ENCODE measurements around the gene ERN2. TPM values are rescaled to one million over a fixed set of nuclear protein-coding genes. Genes with fewer than 3 reads are reported as not detected.

ERN2 gene
- total and polyA plus RNA-seq, 2 of the 4 experiments (the other 2 are of a cell fraction), result 0.39 to 0.54 TPM

- no peak overlapping the region for H2BK20ac ChIP-seq (ENCODE audit: low read depth, low read length)
- dilution Hi-C loops (cut with HindIII; ENCODE audit: low sequenced_read_pairs, unreplicated experiment) (no loop called here), intact Hi-C loops (cut with micrococcal nuclease) (no loop called here), in situ Hi-C loops (cut with MboI; ENCODE audit: low sequenced_read_pairs) (no loop called here)
- no peak overlapping the region for H3K4me2 ChIP-seq (ENCODE audit: low read depth, low read length)
- H3K56ac ChIP-seq (ENCODE audit: extremely low read depth, insufficient read depth, low read length), result no peak overlapping the region
- 100% methylated on average over 1 of the region's 4 CpGs; no CpG with 5 or more reads in 1 of the 2 experiments for WGBS, 2 experiments (ENCODE audit: extremely low coverage in 2 of 2, insufficient read length in 1 of 2)
- no peak overlapping the region for H3K14ac ChIP-seq (replicated peaks; ENCODE audit: low read depth, low read length)
- DNase-seq, result no peak
- H4K20me1 ChIP-seq (ENCODE audit: insufficient read depth, low read length), result no peaks in the 10 kb centered on the region
- no peaks in the 10 kb centered on the region for H3K9me3 ChIP-seq (ENCODE audit: control insufficient read depth, insufficient read depth, low read length)
- H3K4ac ChIP-seq (ENCODE audit: low read depth, low read length), result no peak overlapping the region
- H4K91ac ChIP-seq (ENCODE audit: insufficient read depth, low read depth, low read length), result no peak overlapping the region
- BruUV-seq (replicated peaks), result no TSS peak
- H4K5ac ChIP-seq (ENCODE audit: low read depth, low read length), result no peak overlapping the region
- no peak overlapping the region for H2BK5ac ChIP-seq (ENCODE audit: low read depth, low read length, poor library complexity, severe bottlenecking)
- H3K27ac ChIP-seq (ENCODE audit: insufficient read depth, low read length), result no peak overlapping the region
- POLR2A ChIA-PET (ENCODE audit: unreplicated experiment), result no interaction called here
- H3K4me3 ChIP-seq (ENCODE audit: insufficient read depth, low read depth, low read length), result no peak overlapping the region
- H4K8ac ChIP-seq (ENCODE audit: low read depth in 2 of 2, low read length in 2 of 2), result no peak overlapping the region
- no peaks in the 10 kb centered on the region for H3K4me1 ChIP-seq (ENCODE audit: control insufficient read depth, insufficient read depth, low read length)
- no peaks in the 10 kb centered on the region for H3K9me1 ChIP-seq (ENCODE audit: insufficient read depth, low read length)
- H3K27me3 ChIP-seq (ENCODE audit: control insufficient read depth, insufficient read depth, low read length), result peaks cover 2% of the 10 kb centered on the region
- H3K79me1 ChIP-seq (ENCODE audit: low read depth in 1 of 2, low read length in 2 of 2), result no peaks in the 10 kb centered on the region
- CTCF ChIA-PET, result no interaction called here
- H3K36me3 ChIP-seq (ENCODE audit: control insufficient read depth, insufficient read depth, low read length), result no peaks in the 10 kb centered on the region
- no peak overlapping the region for H3K23ac ChIP-seq (ENCODE audit: low read depth, low read length)
- TF ChIP-seq ELK1 (IDR thresholded peaks at IDR 0.05; ENCODE audit: borderline replicate concordance, low read depth, low read length), result no peak
- TF ChIP-seq MAZ (IDR thresholded peaks at IDR 0.05; ENCODE audit: borderline replicate concordance, low read depth, low read length), result no peak
- no peak for TF ChIP-seq POLR2A (IDR thresholded peaks at IDR 0.05; ENCODE audit: low read depth, low read length)
- TF ChIP-seq RAD21 (IDR thresholded peaks at IDR 0.05; ENCODE audit: low read length), result no peak
- TF ChIP-seq NFE2L2 (IDR thresholded peaks at IDR 0.05; ENCODE audit: low read depth, low read length), result no peak
- TF ChIP-seq CHD1 (IDR thresholded peaks at IDR 0.05; ENCODE audit: low read depth, low read length), result no peak
- no peak for TF ChIP-seq RFX5 (IDR thresholded peaks at IDR 0.05; ENCODE audit: low read depth, low read length)
- TF ChIP-seq BHLHE40 (IDR thresholded peaks at IDR 0.05; ENCODE audit: low read depth, low read length), result no peak
- no peak for TF ChIP-seq MXI1 (IDR thresholded peaks at IDR 0.05; ENCODE audit: borderline replicate concordance, low read depth, low read length)
- no peak for TF ChIP-seq SMC3 (IDR thresholded peaks at IDR 0.05; ENCODE audit: low read depth, low read length)
- TF ChIP-seq FOS (IDR thresholded peaks at IDR 0.05; ENCODE audit: low read depth, low read length), result no peak
- no peak for TF ChIP-seq CTCF (conservative IDR thresholded peaks at IDR 0.05; ENCODE audit: low read depth, low read length)
- TF ChIP-seq CEBPB (IDR thresholded peaks at IDR 0.05; ENCODE audit: low read depth, low read length), result no peak
- TF ChIP-seq RCOR1 (IDR thresholded peaks at IDR 0.05; ENCODE audit: insufficient replicate concordance, low read length), result no peak
- no peak for TF ChIP-seq MAFK (IDR thresholded peaks at IDR 0.05; ENCODE audit: low read depth, low read length)
- no peak for TF ChIP-seq USF2 (IDR thresholded peaks at IDR 0.05; ENCODE audit: low read depth, low read length)
- H2AK5ac ChIP-seq (ENCODE audit: low read depth, low read length), result no peak overlapping the region
- ATAC-seq (ENCODE audit: low read depth), result no peak
- no peak overlapping the region for H2AFZ ChIP-seq (replicated peaks; ENCODE audit: low read length, poor library complexity)
- H2AK9ac ChIP-seq (replicated peaks; ENCODE audit: low read depth, low read length, poor library complexity), result no peak overlapping the region
- no peak overlapping the region for H3K9ac ChIP-seq (ENCODE audit: low read depth, low read length)
- no peak overlapping the region for H2BK120ac ChIP-seq (ENCODE audit: low read depth, low read length)
- H3K18ac ChIP-seq (ENCODE audit: low read depth, low read length), result no peak overlapping the region
- H2BK15ac ChIP-seq (ENCODE audit: low read depth, low read length), result no peak overlapping the region
Measured at GRCh38 chr16:23742766-23743165, 29.7 kb upstream of the ERN2 start.
